Endodermal cell (in vitro differentiated cells): ENCODE results near the gene RNF150. TPM values are rescaled to one million over a fixed set of nuclear protein-coding genes. Genes with fewer than 3 reads are reported as not detected.

Source experiments
- DNase-seq: peaks from one replicate; pipeline ENCODE4 v3.0.0-alpha.2; 2017
- H3K27ac ChIP-seq: 2 replicates; pipeline ENCODE4 v1.5.1; 2013; ENCODE audit warnings: mild to moderate bottlenecking, low read depth, low read length, moderate library complexity
- H3K27me3 ChIP-seq: 2 replicates; pipeline ENCODE4 v1.6.1; 2013; ENCODE audit warnings: mild to moderate bottlenecking, low read length, moderate library complexity; ENCODE audit not compliant: insufficient read depth, control insufficient read depth, poor library complexity, severe bottlenecking
- H3K36me3 ChIP-seq: 2 replicates; pipeline ENCODE4 v1.7.0; 2013; ENCODE audit warnings: mild to moderate bottlenecking, low read length, moderate library complexity; ENCODE audit not compliant: control insufficient read depth, insufficient read depth
- H3K4me1 ChIP-seq: one replicate; pipeline ENCODE4 v1.7.0; 2013; ENCODE audit warnings: low read length; ENCODE audit not compliant: control insufficient read depth, insufficient read depth
- H3K4me3 ChIP-seq: 2 replicates; pipeline ENCODE4 v1.5.1; 2013; ENCODE audit warnings: mild to moderate bottlenecking, low read length, moderate library complexity
- H3K9ac ChIP-seq: 2 replicates; pipeline ENCODE4 v1.6.1; 2013; ENCODE audit warnings: mild to moderate bottlenecking, low read length, moderate library complexity; ENCODE audit not compliant: poor library complexity, severe bottlenecking; ENCODE audit errors: extremely low read depth
- H3K9me3 ChIP-seq: 2 replicates; pipeline ENCODE4 v1.6.1; 2013; ENCODE audit warnings: mild to moderate bottlenecking, low read length, moderate library complexity; ENCODE audit not compliant: control insufficient read depth
- H3K27ac Mint-ChIP-seq: 2 replicates; pipeline ENCODE4 v1.8.0; 2020; ENCODE audit warnings: mixed read lengths
- H3K27me3 Mint-ChIP-seq: 2 replicates; pipeline ENCODE4 v1.8.0; 2021; ENCODE audit warnings: mild to moderate bottlenecking, mixed read lengths; ENCODE audit not compliant: insufficient read depth
- H3K36me3 Mint-ChIP-seq: 2 replicates; pipeline ENCODE4 v1.8.0; 2020; ENCODE audit warnings: low read depth, mixed read lengths
- H3K4me1 Mint-ChIP-seq: 2 replicates; pipeline ENCODE4 v1.8.0; 2020; ENCODE audit warnings: mixed read lengths
- H3K4me3 Mint-ChIP-seq: 2 replicates; pipeline ENCODE4 v1.8.0; 2020; ENCODE audit warnings: mild to moderate bottlenecking, moderate library complexity, mixed read lengths
- H3K9me3 Mint-ChIP-seq: 2 replicates; pipeline ENCODE4 v1.8.0; 2020; ENCODE audit warnings: mild to moderate bottlenecking, mixed read lengths
- CTCF ChIP-seq: fragments of 200-600 bp; sonication (generic); conservative IDR thresholded peaks from 2 replicates; pipeline ENCODE4 v1.5.0; 2021; ENCODE audit warnings: antibody characterized with exemption, mild to moderate bottlenecking
- WGBS, 2 experiments: methylation state at CpG; one replicate each; pipeline versions ENCODE4 v1.1.5 to v1.1.7; 2013; ENCODE audit warnings: missing lambda C conversion rate in 2 of 2, mixed read lengths in 1 of 2; ENCODE audit not compliant: insufficient coverage in 1 of 2, insufficient read length in 1 of 2; 5-methylcytosine and 5-hydroxymethylcytosine counted together
- total RNA-seq, 2 donors: library from RNA; stranded (reverse); fragmentation: NEBNext Ultra II Directional in 1 of 2; extraction: Animal tissue kit (Norgen Biotek cat#: 25700) in 1 of 2; gene quantifications; 2 replicates in 1 of 2; 3 replicates in 1 of 2; pipeline ENCODE4 v1.2.1, GENCODE V29; 2021

The RNF150 gene
- total RNA-seq, 2 donors from 2014 or later: 8.2 to 10.4 TPM

- no peak overlapping the region for H3K27ac Mint-ChIP-seq
- no peaks in the 10 kb centered on the region for H3K27me3 Mint-ChIP-seq
- no peak overlapping the region for H3K9ac ChIP-seq
- H3K27me3 ChIP-seq: no peaks in the 10 kb centered on the region
- H3K4me1 Mint-ChIP-seq: peaks cover 19% of the 10 kb centered on the region
- peaks cover 6% of the 10 kb centered on the region for H3K4me1 ChIP-seq
- no peak overlapping the region for H3K4me3 Mint-ChIP-seq
- no peak overlapping the region for H3K4me3 ChIP-seq
- no peaks in the 10 kb centered on the region for H3K9me3 ChIP-seq
- TF ChIP-seq CTCF: no peak
- peaks cover 24% of the 10 kb centered on the region for H3K9me3 Mint-ChIP-seq
- WGBS, 2 experiments: 82 to 98% methylated on average over 1 of the region's 1 CpG
- H3K36me3 Mint-ChIP-seq: peaks cover 18% of the 10 kb centered on the region
- H3K36me3 ChIP-seq: no peaks in the 10 kb centered on the region
- no peak overlapping the region for H3K27ac ChIP-seq
- DNase-seq: no peak
Measured at GRCh38 chr4:141119071-141119470, 14.2 kb downstream of the RNF150 start.

GRCh38 chr4:141118381-141118780 lies 14.9 kb downstream of the RNF150 start:
- peaks cover 18% of the 10 kb centered on the region for H3K36me3 Mint-ChIP-seq
- H3K4me3 Mint-ChIP-seq: no peak overlapping the region
- Histone ChIP-seq H3K4me3 (no peak overlapping the region), H3K27ac (no peak overlapping the region), H3K4me1 (peaks cover 6% of the 10 kb centered on the region), H3K9ac (no peak overlapping the region), H3K27me3 (no peaks in the 10 kb centered on the region), H3K9me3 (no peaks in the 10 kb centered on the region), H3K36me3 (no peaks in the 10 kb centered on the region)
- no peaks in the 10 kb centered on the region for H3K27me3 Mint-ChIP-seq
- H3K4me1 Mint-ChIP-seq: peaks cover 19% of the 10 kb centered on the region
- 95 to 100% methylated on average over 1 to 2 of the region's 2 CpGs for WGBS, 2 experiments
- peaks cover 31% of the 10 kb centered on the region for H3K9me3 Mint-ChIP-seq
- no peak overlapping the region for H3K27ac Mint-ChIP-seq
- TF ChIP-seq CTCF: no peak
- DNase-seq: no peak

- H3K9ac ChIP-seq: no peak overlapping the region
- no peak overlapping the region for H3K4me3 ChIP-seq
- no peak overlapping the region for H3K27ac Mint-ChIP-seq
- no peaks in the 10 kb centered on the region for H3K27me3 Mint-ChIP-seq
- no peaks in the 10 kb centered on the region for H3K36me3 ChIP-seq
- no peak for DNase-seq
- H3K9me3 Mint-ChIP-seq: peaks cover 32% of the 10 kb centered on the region
- no peak overlapping the region for H3K4me3 Mint-ChIP-seq
- H3K27ac ChIP-seq: no peak overlapping the region
- H3K4me1 ChIP-seq: peaks cover 6% of the 10 kb centered on the region
- H3K9me3 ChIP-seq: no peaks in the 10 kb centered on the region
- H3K36me3 Mint-ChIP-seq: peaks cover 18% of the 10 kb centered on the region
- peaks cover 19% of the 10 kb centered on the region for H3K4me1 Mint-ChIP-seq
- H3K27me3 ChIP-seq: no peaks in the 10 kb centered on the region
- WGBS, 2 experiments: 43% methylated on average over 1 of the region's 1 CpG; no CpG with 5 or more reads in 1 of the 2 experiments
- TF ChIP-seq CTCF: no peak
Measured at GRCh38 chr4:141117935-141118334, 15.3 kb downstream of the RNF150 start.
